Kidney (tissue), 14 donors: ENCODE data around the gene FNDC1. TPM values are rescaled to one million over a fixed set of nuclear protein-coding genes. Genes with fewer than 3 reads are reported as not detected.

Experiments used
- DNase-seq, 5 donors: peaks; one replicate each; pipeline ENCODE4 v3.0.0-alpha.2; 2013 to 2020
- FAIRE-seq: peaks from 2 replicates; lab custom pipeline; 2012; peaks lifted over from hg19 to GRCh38; lab: Jason Lieb, UNC
- H3K27ac ChIP-seq, 2 donors: one replicate each; pipeline ENCODE4 v1.7.0; 2013; ENCODE audit warnings: low read depth in 2 of 2, low read length in 2 of 2, inconsistent platforms in 1 of 2
- H3K27me3 ChIP-seq: one replicate; pipeline ENCODE4 v1.7.1; 2013; ENCODE audit warnings: low read length, inconsistent platforms; ENCODE audit not compliant: control insufficient read depth, insufficient read depth
- H3K36me3 ChIP-seq, 3 donors: one replicate each; pipeline versions ENCODE4 v1.7.0 to v1.7.1; 2013; ENCODE audit warnings: low read length in 3 of 3, control low read depth in 1 of 3, inconsistent platforms in 1 of 3; ENCODE audit not compliant: insufficient read depth in 3 of 3, control insufficient read depth in 2 of 3
- H3K4me1 ChIP-seq, 3 donors: one replicate each; pipeline versions ENCODE4 v1.7.0 to v1.7.1; 2013; ENCODE audit warnings: low read length in 3 of 3, inconsistent platforms in 1 of 3, low read depth in 1 of 3; ENCODE audit not compliant: control insufficient read depth in 2 of 3, insufficient read depth in 2 of 3
- H3K4me3 ChIP-seq, 3 donors: one replicate each; pipeline versions ENCODE4 v1.7.0 to v1.8.1; 2013; ENCODE audit warnings: low read length in 3 of 3, control low read depth in 1 of 3, inconsistent platforms in 1 of 3
- H3K9ac ChIP-seq, 3 donors: one replicate each; pipeline versions ENCODE4 v1.7.0 to v1.7.1; 2013; ENCODE audit warnings: low read length in 3 of 3, control low read depth in 1 of 3, inconsistent platforms in 1 of 3
- H3K9me3 ChIP-seq, 3 donors: one replicate each; pipeline versions ENCODE4 v1.7.0 to v1.7.1; 2013; ENCODE audit warnings: low read length in 3 of 3, control low read depth in 1 of 3, inconsistent platforms in 1 of 3; ENCODE audit not compliant: control insufficient read depth in 2 of 3, insufficient read depth in 1 of 3
- intact Hi-C: fragments of 100-400 bp; cut with DNase I; formaldehyde crosslinking; loops from one replicate; pipeline ENCODE4 v1.11.1; 2022
- polyA plus RNA-seq: library from polyadenylated mRNA; stranded (reverse); fragments of 350-450 nt; fragmentation: Illumina TruSeq; extraction: RNeasy Lipid Tissue Mini Kit (QIAGEN cat#74804); gene quantifications from one replicate; pipeline ENCODE4 v1.2.3, GENCODE V29; 2014; ENCODE audit warnings: low read depth, low replicate concordance; ENCODE audit not compliant: insufficient read depth
- total RNA-seq: library from RNA; stranded (reverse); fragmentation: NEBNext Ultra II Directional; extraction: Animal tissue kit (Norgen Biotek cat#: 25700); gene quantifications from one replicate; pipeline ENCODE4 v1.2.1, GENCODE V29; 2021
- TF ChIP-seq, protein P1 (sequence below): IDR thresholded peaks from 3 replicates; pipeline ENCODE4 v1.5.1; 2012; ENCODE audit warnings: mild to moderate bottlenecking, moderate library complexity, borderline replicate concordance; ENCODE audit not compliant: insufficient read depth; ENCODE audit errors: extremely low read depth
- donor health status: control.
- donor health status: control.
- donor health status: control.
- donor health status: control.
- donor health status: control.
- donor health status: DM: yes; HTN: yes; CAD: no.
- donor health status: Normal renal cell carcinoma (clear cell type).

Gene FNDC1
- total and polyA plus RNA-seq, 2 donors from 2014 or later, result 0.69 to 1.3 TPM

DNA sequence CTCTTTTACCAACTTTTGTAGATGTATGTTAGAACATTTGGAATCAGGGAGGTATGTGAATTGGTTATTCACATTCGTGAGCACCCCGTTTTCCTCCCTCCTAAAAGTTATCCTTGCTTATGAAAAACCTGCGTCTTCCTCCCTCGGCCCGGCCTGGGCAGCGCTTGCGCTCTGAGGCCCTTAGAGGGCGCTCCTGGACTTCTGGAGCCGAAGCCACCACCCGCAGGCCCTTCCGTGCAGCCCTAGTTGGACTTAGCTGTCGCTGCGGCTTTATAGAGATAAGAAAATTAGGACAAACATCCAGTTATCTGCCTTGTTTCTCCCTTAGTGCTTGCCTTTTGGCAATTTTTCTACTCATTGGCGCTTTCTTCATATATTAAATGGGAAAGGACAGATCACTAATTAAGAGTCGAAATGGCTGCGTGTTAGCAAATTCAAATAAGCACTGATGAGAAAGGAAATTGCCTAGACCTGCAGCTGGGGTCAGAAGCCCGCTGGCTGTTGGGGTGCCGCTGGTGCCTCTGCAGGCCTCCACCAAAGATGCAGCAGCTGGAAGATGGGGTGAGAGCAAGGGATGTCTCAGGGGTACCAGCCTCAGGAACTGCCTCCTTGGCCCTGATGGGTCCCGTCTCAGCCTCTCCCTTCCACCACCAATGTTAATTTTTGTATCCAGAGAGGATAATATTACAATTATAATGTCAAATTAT lies 5.2 kb downstream of the FNDC1 start:
- Histone ChIP-seq H3K9me3 (no peaks in the 10 kb centered on the region), H3K9ac (no peak overlapping the region), H3K27me3 (peaks cover 11% of the 10 kb centered on the region), H3K27ac (no peak overlapping the region), H3K4me3 (no peak overlapping the region), H3K36me3 (no peaks in the 10 kb centered on the region), H3K4me1 (peaks cover 0 to 3% (median 0%) of the 10 kb centered on the region in 3 donors)
- TF ChIP-seq, protein P1, sequence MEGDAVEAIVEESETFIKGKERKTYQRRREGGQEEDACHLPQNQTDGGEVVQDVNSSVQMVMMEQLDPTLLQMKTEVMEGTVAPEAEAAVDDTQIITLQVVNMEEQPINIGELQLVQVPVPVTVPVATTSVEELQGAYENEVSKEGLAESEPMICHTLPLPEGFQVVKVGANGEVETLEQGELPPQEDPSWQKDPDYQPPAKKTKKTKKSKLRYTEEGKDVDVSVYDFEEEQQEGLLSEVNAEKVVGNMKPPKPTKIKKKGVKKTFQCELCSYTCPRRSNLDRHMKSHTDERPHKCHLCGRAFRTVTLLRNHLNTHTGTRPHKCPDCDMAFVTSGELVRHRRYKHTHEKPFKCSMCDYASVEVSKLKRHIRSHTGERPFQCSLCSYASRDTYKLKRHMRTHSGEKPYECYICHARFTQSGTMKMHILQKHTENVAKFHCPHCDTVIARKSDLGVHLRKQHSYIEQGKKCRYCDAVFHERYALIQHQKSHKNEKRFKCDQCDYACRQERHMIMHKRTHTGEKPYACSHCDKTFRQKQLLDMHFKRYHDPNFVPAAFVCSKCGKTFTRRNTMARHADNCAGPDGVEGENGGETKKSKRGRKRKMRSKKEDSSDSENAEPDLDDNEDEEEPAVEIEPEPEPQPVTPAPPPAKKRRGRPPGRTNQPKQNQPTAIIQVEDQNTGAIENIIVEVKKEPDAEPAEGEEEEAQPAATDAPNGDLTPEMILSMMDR, result peak; percentile 80
- intact Hi-C loops, result loop anchor here (10.0 kb wide), 1 partner anchor 470 kb away; no protein-coding TSS in a partner anchor
- no peak for FAIRE-seq
- DNase-seq, result peak; percentile 73 to 90 (median 83)

DNA sequence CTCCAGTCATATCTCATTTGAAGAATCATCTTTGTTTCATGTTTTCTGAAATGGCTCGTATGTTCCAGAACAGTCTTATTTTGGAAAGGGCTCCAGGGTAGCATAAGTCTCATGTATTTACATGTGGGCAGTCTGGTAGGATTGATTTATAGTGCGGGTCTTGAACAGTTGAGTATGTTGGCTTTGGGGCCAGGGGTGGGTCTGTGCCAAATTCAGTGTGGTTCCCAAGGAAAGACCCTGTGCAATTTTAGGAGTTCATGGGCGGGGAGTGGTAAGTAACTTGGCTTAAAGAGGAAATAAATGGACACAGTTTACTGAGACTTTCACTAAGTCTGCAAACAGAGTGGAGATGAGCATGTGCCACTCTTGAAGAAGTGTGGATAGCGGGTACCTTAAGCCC lies 7.7 kb downstream of the FNDC1 start:
- H3K27ac ChIP-seq, result no peak overlapping the region
- FAIRE-seq, result no peak
- no peak overlapping the region for H3K4me3 ChIP-seq
- no peak overlapping the region for H3K9ac ChIP-seq
- H3K27me3 ChIP-seq, result no peaks in the 10 kb centered on the region
- H3K4me1 ChIP-seq, result peaks cover 0 to 3% (median 0%) of the 10 kb centered on the region in 3 donors
- TF ChIP-seq, protein P1, result no peak
- H3K9me3 ChIP-seq, result no peaks in the 10 kb centered on the region
- H3K36me3 ChIP-seq, result no peaks in the 10 kb centered on the region
- intact Hi-C loops, result loop anchor here (10.0 kb wide), 1 partner anchor 468 kb away; no protein-coding TSS in a partner anchor
- no peak for DNase-seq

DNA sequence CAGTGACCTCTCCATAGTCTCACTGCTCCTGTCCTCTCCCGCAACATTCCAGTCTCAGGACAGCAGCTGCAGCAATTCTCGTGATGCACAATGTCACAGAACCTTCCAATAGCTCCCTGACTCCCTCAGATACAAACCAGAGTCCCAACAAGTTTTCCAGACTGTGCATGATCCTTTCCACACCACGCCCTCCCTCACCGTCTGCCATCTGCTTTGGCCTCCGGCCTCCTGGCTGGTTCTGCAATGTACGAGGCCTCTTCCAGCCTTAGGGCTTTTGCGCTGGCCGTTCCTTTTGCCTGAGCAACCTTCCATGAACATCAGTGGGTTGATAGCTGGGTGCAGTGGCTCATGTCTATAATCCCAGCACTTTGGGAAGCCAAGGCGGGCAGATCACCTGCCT lies 9.6 kb downstream of the FNDC1 start:
- Histone ChIP-seq H3K4me1 (peaks cover 0 to 3% (median 0%) of the 10 kb centered on the region in 3 donors), H3K27ac (no peak overlapping the region), H3K36me3 (no peaks in the 10 kb centered on the region), H3K9ac (no peak overlapping the region), H3K9me3 (no peaks in the 10 kb centered on the region), H3K27me3 (no peaks in the 10 kb centered on the region), H3K4me3 (no peak overlapping the region)
- FAIRE-seq, result no peak
- DNase-seq, result no peak
- TF ChIP-seq, protein P1, result no peak
- intact Hi-C loops, result loop anchor here (10.0 kb wide), 1 partner anchor 466 kb away; no protein-coding TSS in a partner anchor
